BLaER1 (cell line): ENCODE measurements around the gene SF1.
A peak's percentile ranks its signal among the peaks of the same experiment; 100 is the strongest.

ENCODE experiments used
- H3K27ac ChIP-seq: shearing (Covaris generic); formaldehyde crosslinking; 2 replicates; pipeline ENCODE4 v1.8.1; 2022
- H3K27me3 ChIP-seq: shearing (Covaris generic); formaldehyde crosslinking; 2 replicates; pipeline ENCODE4 v1.8.1; 2022
- H3K36me3 ChIP-seq: shearing (Covaris generic); formaldehyde crosslinking; 2 replicates; pipeline ENCODE4 v1.8.1; 2022
- H3K4me1 ChIP-seq: shearing (Covaris generic); formaldehyde crosslinking; 2 replicates; pipeline ENCODE4 v1.8.1; 2022
- H3K4me2 ChIP-seq: shearing (Covaris generic); formaldehyde crosslinking; 2 replicates; pipeline ENCODE4 v1.8.1; 2022
- H3K4me3 ChIP-seq: shearing (Covaris generic); formaldehyde crosslinking; 2 replicates; pipeline ENCODE4 v1.8.1; 2022
- H3K9ac ChIP-seq: shearing (Covaris generic); formaldehyde crosslinking; 2 replicates; pipeline ENCODE4 v1.8.1; 2022
- H3K9me3 ChIP-seq: shearing (Covaris generic); formaldehyde crosslinking; 2 replicates; pipeline ENCODE4 v1.8.1; 2022
- H4K20me1 ChIP-seq: shearing (Covaris generic); formaldehyde crosslinking; 2 replicates; pipeline ENCODE4 v1.8.1; 2022
- Cebpa-rat ChIP-seq: shearing (Covaris generic); IDR thresholded peaks from 2 replicates; pipeline ENCODE4 v1.8.1; 2022

The SF1 gene

GRCh38 chr11:64720640-64721358 lies 57.5 kb downstream of the SF1 start:
- no peak overlapping the region for H3K4me2 ChIP-seq
- TF ChIP-seq Cebpa-rat, result no peak
- no peak overlapping the region for H3K27ac ChIP-seq
- no peaks in the 10 kb centered on the region for H3K36me3 ChIP-seq
- H4K20me1 ChIP-seq, result 0 out of 2 replicates have a peak, but pooled peaks cover 6% of the 10 kb centered on the region
- no peak overlapping the region for H3K9ac ChIP-seq
- H3K4me3 ChIP-seq, result no peak overlapping the region
- peaks cover 28% of the 10 kb centered on the region for H3K27me3 ChIP-seq
- H3K9me3 ChIP-seq, result no peaks in the 10 kb centered on the region
- peaks cover 44% of the 10 kb centered on the region for H3K4me1 ChIP-seq

GRCh38 chr11:64720167-64720566 lies 58.2 kb downstream of the SF1 start:
- H3K9me3 ChIP-seq, result no peaks in the 10 kb centered on the region
- H3K4me1 ChIP-seq, result peaks cover 44% of the 10 kb centered on the region
- no peak overlapping the region for H3K9ac ChIP-seq
- no peak for TF ChIP-seq Cebpa-rat
- H3K27ac ChIP-seq, result no peak overlapping the region
- no peaks in the 10 kb centered on the region for H3K36me3 ChIP-seq
- H3K27me3 ChIP-seq, result peaks cover 34% of the 10 kb centered on the region
- 0 out of 2 replicates have a peak, but pooled peaks cover 3% of the 10 kb centered on the region for H4K20me1 ChIP-seq
- no peak overlapping the region for H3K4me3 ChIP-seq
- no peak overlapping the region for H3K4me2 ChIP-seq

- Histone ChIP-seq H3K9me3 (no peaks in the 10 kb centered on the region), H3K4me3 (no peak overlapping the region), H3K4me1 (peaks cover 44% of the 10 kb centered on the region), H3K9ac (no peak overlapping the region), H3K36me3 (no peaks in the 10 kb centered on the region), H4K20me1 (no peaks in the 10 kb centered on the region), H3K4me2 (no peak overlapping the region), H3K27ac (no peak overlapping the region), H3K27me3 (peaks cover 42% of the 10 kb centered on the region)
- no peak for TF ChIP-seq Cebpa-rat
These were observed 58.9 kb downstream of the SF1 start for GRCh38 chr11:64719406-64719805.

GRCh38 chr11:64718780-64719124 lies 59.6 kb downstream of the SF1 start:
- TF ChIP-seq Cebpa-rat, result no peak
- Histone ChIP-seq H3K4me3 (no peak overlapping the region), H3K36me3 (no peaks in the 10 kb centered on the region), H3K9me3 (no peaks in the 10 kb centered on the region), H3K4me1 (peaks cover 38% of the 10 kb centered on the region), H3K27ac (no peak overlapping the region), H3K9ac (no peak overlapping the region), H3K27me3 (peaks cover 48% of the 10 kb centered on the region), H3K4me2 (no peak overlapping the region), H4K20me1 (no peaks in the 10 kb centered on the region)

GRCh38 chr11:64718084-64718779 lies 60.1 kb downstream of the SF1 start:
- Histone ChIP-seq H3K36me3 (no peaks in the 10 kb centered on the region), H3K27ac (no peak overlapping the region), H3K4me1 (peaks cover 38% of the 10 kb centered on the region), H3K27me3 (peaks cover 54% of the 10 kb centered on the region), H3K4me2 (no peak overlapping the region), H4K20me1 (peaks cover 2% of the 10 kb centered on the region; the same call in 1 of the 2 replicates), H3K9ac (no peak overlapping the region), H3K4me3 (no peak overlapping the region), H3K9me3 (no peaks in the 10 kb centered on the region)
- TF ChIP-seq Cebpa-rat, result no peak

- no peak overlapping the region for H3K4me3 ChIP-seq
- peaks cover 59% of the 10 kb centered on the region for H3K27me3 ChIP-seq
- TF ChIP-seq Cebpa-rat, result no peak
These were observed 61.1 kb downstream of the SF1 start for GRCh38 chr11:64717268-64717578.

GRCh38 chr11:64716473-64717267 lies 61.7 kb downstream of the SF1 start:
- Histone ChIP-seq H3K27ac (peak overlapping the region; percentile 15; the same call in 1 of the 2 replicates), H3K4me1 (peaks cover 42% of the 10 kb centered on the region), H3K9ac (peak overlapping the region; percentile 45; the same call in 1 of the 2 replicates), H3K27me3 (peaks cover 59% of the 10 kb centered on the region), H3K4me2 (peak overlapping the region; percentile 90), H3K36me3 (no peaks in the 10 kb centered on the region), H3K9me3 (no peaks in the 10 kb centered on the region), H4K20me1 (peaks cover 6% of the 10 kb centered on the region; the same call in 1 of the 2 replicates), H3K4me3 (peak overlapping the region; percentile 20; the same call in 1 of the 2 replicates)
- no peak for TF ChIP-seq Cebpa-rat

More at GRCh38 chr11:64717268-64717578, 61.1 kb downstream of the SF1 start:
- Histone ChIP-seq H3K4me1 (peaks cover 42% of the 10 kb centered on the region), H4K20me1 (peaks cover 6% of the 10 kb centered on the region; the same call in 1 of the 2 replicates), H3K9me3 (no peaks in the 10 kb centered on the region), H3K36me3 (no peaks in the 10 kb centered on the region), H3K4me2 (peak overlapping the region; percentile 90), H3K27ac (no peak overlapping the region; the same call in 1 of the 2 replicates), H3K9ac (no peak overlapping the region)

GRCh38 chr11:64715756-64716472 lies 62.4 kb downstream of the SF1 start:
- Histone ChIP-seq H3K9ac (peak overlapping the region; percentile 45; the same call in 1 of the 2 replicates), H3K4me1 (peaks cover 49% of the 10 kb centered on the region), H3K36me3 (no peaks in the 10 kb centered on the region), H3K27ac (0 out of 2 replicates have a peak overlapping the region, but pooled peaks have one; percentile 15), H3K4me3 (no peak overlapping the region; the same call in 1 of the 2 replicates), H4K20me1 (peaks cover 6% of the 10 kb centered on the region; the same call in 1 of the 2 replicates), H3K9me3 (no peaks in the 10 kb centered on the region), H3K4me2 (peak overlapping the region; percentile 90), H3K27me3 (peaks cover 59% of the 10 kb centered on the region)
- TF ChIP-seq Cebpa-rat, result no peak

GRCh38 chr11:64715110-64715509 lies 63.2 kb downstream of the SF1 start:
- Histone ChIP-seq H3K9me3 (no peaks in the 10 kb centered on the region), H3K4me3 (no peak overlapping the region), H4K20me1 (peaks cover 6% of the 10 kb centered on the region; the same call in 1 of the 2 replicates), H3K4me2 (peak overlapping the region; percentile 90), H3K27ac (no peak overlapping the region), H3K27me3 (peaks cover 59% of the 10 kb centered on the region), H3K9ac (no peak overlapping the region), H3K4me1 (peaks cover 56% of the 10 kb centered on the region), H3K36me3 (no peaks in the 10 kb centered on the region)
- no peak for TF ChIP-seq Cebpa-rat
